Renal cortical epithelial cell (primary cell): Measurements from ENCODE around the gene CBR1. TPM values are rescaled to one million over a fixed set of nuclear protein-coding genes. Genes with fewer than 3 reads are reported as not detected.
"Not testable (repeated sequence)": the region's sequence is repeated elsewhere in the genome, so short reads cannot be mapped to it uniquely, and the experiment has no call there.

Source experiments
- DNase-seq: peaks from one replicate; pipeline ENCODE4 v3.0.0-alpha.2; 2011; ENCODE audit warnings: low read depth
- total RNA-seq: library from RNA; depleted of rRNA; stranded (reverse); fragments of >200 nt; gene quantifications from 2 replicates; pipeline ENCODE4 v1.2.3, GENCODE V29; 2014

The CBR1 gene
- total RNA-seq, 1 donor from 2014 or later: 293 TPM

- no peak for DNase-seq
These were observed 9.8 kb downstream of the CBR1 start for GRCh38 chr21:36079671-36080070.

- DNase-seq: no peak
These were observed 10.6 kb downstream of the CBR1 start for GRCh38 chr21:36080386-36080785.

GRCh38 chr21:36082237-36082664, 12.4 kb downstream of the CBR1 start:
- no peak for DNase-seq

DNA sequence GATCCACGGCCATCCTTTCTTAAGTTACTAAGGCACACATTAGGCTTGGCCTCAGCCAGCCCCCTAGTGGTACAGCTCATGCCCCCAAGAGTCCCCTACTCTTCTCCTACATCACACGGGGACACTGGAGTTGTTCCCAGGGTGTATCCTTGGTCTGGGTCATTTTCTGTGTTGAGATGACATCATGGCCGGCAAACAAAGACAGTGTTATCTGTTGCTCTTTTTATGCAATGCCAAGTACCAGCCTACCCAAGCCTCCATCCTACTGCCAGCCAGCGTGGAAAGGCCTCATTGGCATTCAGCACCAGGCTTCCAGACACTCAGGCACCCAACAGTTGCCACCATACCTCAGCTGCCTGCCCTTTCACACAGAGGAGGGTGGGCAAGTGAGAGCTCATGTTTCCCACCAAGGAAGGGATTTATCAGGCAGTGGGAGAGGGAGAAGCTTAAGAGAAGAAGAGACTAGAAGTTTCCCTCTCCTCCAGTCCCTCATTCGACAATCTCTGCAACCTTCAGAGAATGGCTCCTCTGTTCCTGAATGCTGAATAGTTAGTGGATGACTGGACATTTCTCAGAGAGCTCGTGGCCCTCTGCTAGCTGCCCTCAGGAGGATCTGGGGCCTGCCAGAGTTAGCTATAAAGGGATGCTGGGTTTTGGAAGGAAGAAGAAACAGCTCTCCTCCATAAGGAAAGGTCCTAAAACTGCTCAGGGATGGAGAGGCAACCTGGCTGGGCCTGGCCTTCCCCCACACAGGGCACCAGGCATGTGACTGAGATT, 17.7 kb downstream of the CBR1 start:
- no peak for DNase-seq

DNA sequence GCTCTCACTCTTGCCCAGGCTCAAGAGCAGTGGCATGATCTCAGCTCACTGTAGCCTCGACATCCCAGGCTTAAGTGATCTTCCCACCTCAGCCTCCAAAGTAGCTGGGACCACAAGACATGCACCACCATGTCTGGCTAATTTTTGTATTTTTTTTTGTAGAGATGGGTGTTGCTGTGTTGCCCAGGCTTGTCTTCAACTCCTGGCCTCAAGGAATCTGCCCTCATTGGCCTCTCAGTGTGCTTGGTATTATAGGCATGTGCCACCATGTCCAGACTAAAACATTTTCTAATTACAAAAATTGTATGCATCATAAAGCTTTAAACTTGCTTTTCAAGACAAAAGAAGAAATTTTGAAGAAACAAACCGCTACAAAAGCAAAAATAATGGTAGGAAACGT, 20.1 kb downstream of the CBR1 start:
- no peak for DNase-seq

DNA sequence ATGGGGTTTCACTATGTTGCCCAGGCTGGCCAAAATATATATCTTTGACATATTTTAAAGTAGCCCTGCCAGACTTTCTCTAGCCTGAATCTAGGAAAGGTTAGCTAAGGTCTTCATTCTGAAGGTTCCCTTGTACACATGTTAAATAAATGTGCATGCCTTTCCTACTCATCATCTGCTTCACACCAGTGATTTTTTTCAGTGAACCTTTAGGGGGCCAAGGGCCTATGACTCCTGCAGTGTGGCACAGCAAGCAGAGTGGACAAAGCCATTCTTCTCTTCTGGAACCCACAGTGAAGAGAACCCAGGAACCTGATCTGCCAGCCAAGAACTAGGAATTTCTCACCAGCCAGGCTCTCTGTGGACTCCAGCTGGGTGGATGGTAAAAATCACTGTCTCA, 22.9 kb downstream of the CBR1 start:
- DNase-seq: peak; percentile 59

- DNase-seq: no peak
These were observed 23.7 kb downstream of the CBR1 start for GRCh38 chr21:36093512-36093911.

DNA sequence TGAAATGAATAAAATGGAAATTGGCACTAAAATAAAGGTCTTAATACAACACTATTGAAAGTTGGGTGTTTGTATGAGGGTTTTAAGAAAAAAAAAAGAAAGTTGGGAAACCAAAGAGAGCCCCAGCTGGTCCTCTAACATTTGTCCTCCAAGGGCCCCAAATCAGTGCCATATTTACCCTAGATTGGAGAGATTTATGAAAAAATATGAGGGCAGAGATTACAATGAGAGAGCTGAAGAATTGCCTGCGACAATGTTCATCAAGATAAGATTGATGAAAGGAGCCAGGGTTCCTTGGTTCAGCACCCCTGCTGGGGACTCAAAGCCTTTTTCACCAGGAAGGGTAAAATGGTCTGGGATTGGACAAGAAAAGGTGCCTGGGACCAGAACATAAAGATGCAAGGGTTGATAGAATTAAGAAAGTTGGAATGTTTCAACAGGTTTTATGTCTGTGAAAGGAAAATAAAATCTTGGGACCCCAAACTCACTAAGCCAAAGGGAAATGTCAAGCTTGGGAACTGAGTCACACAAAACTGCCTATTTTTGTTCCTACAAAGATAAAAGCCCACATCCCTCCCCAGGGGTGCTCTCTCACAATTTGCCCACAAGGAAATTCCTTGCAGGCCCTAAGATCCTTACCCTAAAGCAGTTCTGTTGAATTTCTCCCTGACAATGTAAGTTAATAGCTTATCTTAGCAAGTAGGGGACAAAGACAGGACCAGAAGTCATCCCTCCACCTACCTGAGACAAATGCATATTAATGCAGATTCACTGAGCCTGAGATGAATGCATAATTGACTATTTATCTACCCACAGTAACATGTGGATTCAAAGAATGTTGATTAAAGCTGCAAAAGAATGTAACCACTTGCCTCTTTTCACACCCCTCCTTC, 26.8 kb downstream of the CBR1 start:
- no peak for DNase-seq

DNA sequence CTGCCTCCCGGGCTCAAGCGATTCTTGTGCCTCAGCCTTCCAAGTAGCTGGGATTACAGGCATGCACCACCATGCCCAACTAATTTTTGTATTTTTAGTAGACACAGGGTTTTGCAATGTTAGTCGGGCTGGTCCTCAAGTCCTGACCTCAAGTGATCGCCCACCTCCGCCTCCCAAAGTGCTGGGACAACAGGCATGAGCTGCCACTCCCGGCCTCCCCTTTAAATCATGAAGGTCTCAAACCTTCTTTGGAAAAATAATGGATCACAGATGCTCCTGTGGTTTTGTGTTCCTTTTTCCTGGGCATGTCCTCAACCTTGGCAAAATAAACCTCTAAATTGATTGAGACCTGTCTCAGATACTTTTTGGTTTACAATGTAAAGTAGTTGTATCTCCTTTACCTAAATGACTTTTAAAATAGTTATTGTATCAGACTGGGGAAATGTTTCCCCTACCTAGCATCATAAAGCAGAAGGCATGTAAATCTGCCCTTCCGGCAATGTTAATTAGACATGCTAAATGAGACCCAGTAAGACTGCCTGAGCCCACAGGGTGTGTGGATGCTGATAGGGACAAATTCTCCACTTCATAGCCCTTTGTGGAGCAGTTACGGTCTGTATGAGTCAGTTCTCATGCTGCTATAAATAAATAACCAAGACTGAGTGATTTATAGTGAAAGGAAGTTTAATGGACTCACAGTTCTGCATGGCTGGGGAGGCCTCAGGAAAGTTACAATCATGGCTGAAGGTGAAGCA, 27.8 kb downstream of the CBR1 start:
- DNase-seq: peak; percentile 98

- DNase-seq: no peak
These were observed 28.3 kb downstream of the CBR1 start for GRCh38 chr21:36098182-36098532.

- no peak for DNase-seq
These were observed 29.2 kb downstream of the CBR1 start for GRCh38 chr21:36099000-36099399.

DNA sequence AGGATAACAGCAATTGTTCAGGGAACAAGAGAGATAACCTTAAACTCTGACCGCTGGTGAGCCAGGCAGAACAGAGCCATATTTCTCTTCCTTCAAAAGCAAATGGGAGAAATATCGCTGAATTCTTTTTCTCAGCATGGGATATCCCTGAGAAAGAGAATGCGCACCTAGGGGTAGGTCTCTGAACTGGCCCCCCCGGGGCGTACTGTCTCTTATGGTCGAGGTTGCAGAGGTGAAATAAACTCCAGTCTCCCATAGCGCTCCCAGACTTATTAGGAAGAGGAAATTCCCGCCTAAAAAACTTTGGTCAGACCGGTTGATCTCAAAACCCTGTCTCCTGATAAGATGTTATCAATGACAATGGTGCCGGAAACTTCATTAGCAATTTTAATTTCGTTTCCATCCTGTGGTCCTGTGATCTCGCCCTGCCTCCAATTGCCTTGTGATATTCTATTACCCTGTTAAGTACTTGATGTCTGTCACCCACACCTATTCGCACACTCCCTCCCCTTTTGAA, 29.9 kb downstream of the CBR1 start:
- DNase-seq: not testable (repeated sequence)

DNA sequence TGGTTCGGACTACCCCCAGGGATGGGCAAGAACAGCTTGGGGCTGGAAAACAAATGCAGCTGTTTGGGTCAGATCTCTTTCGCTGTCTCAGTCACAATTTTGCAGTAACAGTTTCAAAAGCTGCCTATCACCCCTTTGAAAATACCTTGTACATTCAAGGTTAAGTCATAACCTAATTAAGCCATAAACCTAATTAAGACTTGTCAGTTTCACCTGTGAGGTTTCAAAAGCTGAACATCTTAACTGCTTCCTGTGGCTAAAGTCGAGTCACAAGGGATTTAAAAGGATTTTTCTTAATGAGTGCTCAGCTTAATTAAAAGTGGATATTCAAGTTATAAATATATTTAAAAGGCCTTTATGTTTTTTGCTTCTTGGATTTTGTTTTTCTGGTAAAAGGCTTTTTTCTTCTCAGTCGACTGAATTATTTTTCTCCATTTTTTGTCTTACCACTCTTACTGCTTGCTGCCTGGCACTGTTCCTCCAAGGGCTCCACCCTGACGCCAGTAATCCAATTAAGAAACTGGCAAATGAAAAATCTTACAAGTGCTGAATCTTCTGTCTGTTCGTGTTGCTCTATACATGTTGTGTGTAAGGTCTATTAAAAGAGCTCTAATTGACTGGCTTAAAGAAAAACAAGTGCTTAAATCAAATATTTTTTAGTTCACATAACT, 31.3 kb downstream of the CBR1 start:
- DNase-seq: no peak

DNA sequence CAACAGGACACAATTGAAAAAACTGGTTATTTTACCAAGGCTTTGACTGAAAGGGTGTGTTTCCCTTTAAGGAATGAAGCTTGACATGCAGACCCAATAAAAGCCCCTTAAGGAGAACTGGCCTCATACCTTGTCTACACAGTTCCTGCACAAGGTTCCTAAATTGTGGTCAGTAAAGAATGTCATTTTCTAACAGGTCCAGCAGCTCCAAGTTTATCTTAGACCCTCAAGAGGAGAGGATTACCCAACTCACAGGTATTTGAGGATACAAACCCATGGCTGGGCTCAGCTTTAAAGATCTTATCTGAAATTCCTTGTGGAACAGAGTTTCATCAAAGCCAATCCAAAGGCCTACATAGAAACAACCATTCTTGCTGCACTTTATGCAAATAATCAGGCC, 33.6 kb downstream of the CBR1 start:
- no peak for DNase-seq

DNA sequence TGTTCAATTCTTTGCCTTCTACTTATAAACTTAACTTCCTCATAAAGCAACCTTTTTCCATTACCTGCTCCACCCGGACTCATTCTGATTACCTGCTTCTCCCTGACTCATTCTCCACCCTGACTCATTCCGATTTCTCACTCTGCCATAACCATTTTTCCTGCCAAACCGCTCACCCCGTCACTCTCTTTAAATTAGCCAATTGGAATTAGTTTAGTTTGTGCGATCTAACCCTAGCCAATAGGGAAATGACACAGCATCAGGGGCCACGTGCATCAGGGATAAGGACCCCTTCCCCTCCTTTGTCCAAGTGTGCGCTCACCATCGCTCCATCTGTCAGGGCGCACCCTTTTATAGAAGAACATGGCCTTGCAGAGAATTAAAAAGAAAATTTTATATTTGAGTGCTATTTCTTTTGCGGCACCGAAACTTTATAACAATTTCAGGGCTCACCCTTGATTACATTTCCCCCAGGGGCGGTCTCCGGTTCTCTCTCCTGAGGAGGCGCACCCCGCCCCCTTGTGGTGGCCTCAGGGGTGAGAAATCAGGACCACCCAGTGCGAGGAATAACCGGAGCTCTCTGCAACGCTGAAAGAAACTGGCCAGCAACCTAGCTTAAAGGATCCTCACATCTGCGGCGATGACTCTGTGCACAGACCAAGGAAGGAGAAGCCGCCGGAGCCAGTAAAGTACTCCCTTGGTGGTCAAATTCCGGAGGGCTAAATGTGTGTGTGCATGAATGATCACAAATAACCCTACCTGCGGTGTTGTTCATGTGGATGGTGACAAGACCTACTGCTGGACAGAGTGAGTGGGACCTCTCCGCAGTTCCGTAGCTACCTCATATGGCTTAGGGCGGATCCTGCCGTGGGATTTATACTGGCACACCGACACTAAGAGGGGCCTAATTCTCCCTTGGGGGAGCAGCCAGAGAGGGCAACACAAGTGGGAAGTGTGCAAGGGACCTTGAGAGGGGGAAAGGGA, 34.8 kb downstream of the CBR1 start:
- DNase-seq: peak; percentile 96

DNA sequence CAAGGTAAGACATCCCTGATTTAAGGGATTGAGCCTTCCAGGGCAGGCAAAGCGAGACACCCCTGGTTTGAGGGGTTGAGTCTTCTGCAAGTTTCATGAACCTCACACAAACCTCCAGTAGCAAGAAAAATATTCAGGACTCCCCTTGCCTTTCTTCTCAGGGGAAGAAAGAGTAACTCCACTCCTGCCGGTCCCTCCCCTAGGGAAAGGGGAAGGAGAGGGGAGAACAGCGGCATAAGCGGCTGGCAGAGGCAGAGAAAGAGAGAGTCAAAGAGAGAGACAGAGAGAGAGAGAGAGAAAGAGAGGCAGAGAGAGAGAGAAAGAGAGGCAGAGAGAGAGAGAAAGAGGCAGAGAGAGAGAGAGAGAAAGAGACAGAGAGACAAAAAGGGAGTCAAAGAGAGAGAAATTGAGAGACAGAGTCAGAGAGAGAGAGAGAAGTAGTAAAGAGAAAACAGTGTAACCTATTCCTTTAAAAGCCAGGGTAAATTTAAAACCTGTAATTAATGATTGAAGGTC, 35.6 kb downstream of the CBR1 start:
- DNase-seq: no peak

GRCh38 chr21:36109868-36110267, 40.0 kb downstream of the CBR1 start:
- DNase-seq: no peak

DNA sequence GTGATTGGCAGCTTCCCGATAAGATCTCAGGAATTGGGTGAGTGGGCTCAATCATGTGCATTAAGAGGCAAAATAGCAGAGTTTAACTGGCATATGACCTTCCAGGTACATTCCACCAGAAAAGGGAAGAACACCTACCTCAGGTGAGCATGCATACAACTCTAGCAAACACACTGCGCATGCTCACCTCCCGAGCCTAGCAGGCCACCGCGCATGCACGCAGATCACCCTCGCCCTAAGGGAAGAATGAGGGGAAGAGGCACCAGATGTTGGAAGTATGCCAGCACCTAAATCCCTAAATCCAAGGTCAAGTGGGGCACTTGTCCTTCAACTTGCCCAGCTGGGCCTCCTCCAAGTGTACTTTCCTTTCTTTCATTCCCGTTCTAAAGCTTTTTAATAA, 41.4 kb downstream of the CBR1 start:
- no peak for DNase-seq

- no peak for DNase-seq
These were observed 44.0 kb downstream of the CBR1 start for GRCh38 chr21:36113647-36114428.
